Neuronal stem cell (in vitro differentiated cells): ENCODE results near the gene GPC5.

Experiments used
- DNase-seq: peaks from one replicate; pipeline ENCODE4 v3.0.0-alpha.2; 2013; ENCODE audit warnings: low spot score
- H2AFZ ChIP-seq: one replicate; pipeline ENCODE4 v1.6.1; 2013; ENCODE audit warnings: mild to moderate bottlenecking, low read length, inconsistent platforms
- H2AK5ac ChIP-seq: 2 replicates; pipeline ENCODE4 v1.6.1; 2013; ENCODE audit warnings: low read depth, mild to moderate bottlenecking, inconsistent platforms, low read length, moderate library complexity, mixed read lengths
- H2BK120ac ChIP-seq: 2 replicates; pipeline ENCODE4 v1.6.1; 2013; ENCODE audit warnings: low read depth, mild to moderate bottlenecking, inconsistent platforms, low read length, moderate library complexity, mixed read lengths
- H2BK12ac ChIP-seq: one replicate; pipeline ENCODE4 v1.6.1; 2013; ENCODE audit warnings: low read length, inconsistent platforms
- H2BK15ac ChIP-seq: 2 replicates; pipeline ENCODE4 v1.6.1; 2013; ENCODE audit warnings: mild to moderate bottlenecking, low read length, inconsistent platforms, mixed read lengths
- H2BK5ac ChIP-seq: one replicate; pipeline ENCODE4 v1.6.1; 2013; ENCODE audit warnings: inconsistent platforms, mild to moderate bottlenecking, low read length, moderate library complexity
- H3K14ac ChIP-seq: one replicate; pipeline ENCODE4 v1.6.1; 2013; ENCODE audit warnings: low read length, inconsistent platforms
- H3K18ac ChIP-seq: 2 replicates; pipeline ENCODE4 v1.6.1; 2013; ENCODE audit warnings: low read length, inconsistent platforms
- H3K23ac ChIP-seq: 2 replicates; pipeline ENCODE4 v1.6.1; 2013; ENCODE audit warnings: low read depth, mild to moderate bottlenecking, mixed read lengths, low read length, inconsistent platforms; ENCODE audit not compliant: poor library complexity
- H3K27ac ChIP-seq: replicated peaks from 3 replicates; pipeline ENCODE4 v1.5.1; 2013; ENCODE audit warnings: low read length, inconsistent platforms
- H3K27me3 ChIP-seq, 3 experiments: 2 replicates each; pipeline ENCODE4 v1.6.1; 2013; ENCODE audit warnings: low read length in 3 of 3, mild to moderate bottlenecking in 2 of 3, inconsistent platforms in 1 of 3, low read depth in 1 of 3, mixed read lengths in 1 of 3, moderate library complexity in 1 of 3; ENCODE audit not compliant: control insufficient read depth in 3 of 3, insufficient read depth in 3 of 3
- H3K36me3 ChIP-seq, 2 donors: replicated peaks in 1 of 2; 2 replicates each; pipeline ENCODE4 v1.6.1; 2013; ENCODE audit warnings: low read length in 2 of 2; ENCODE audit not compliant: control insufficient read depth in 2 of 2, insufficient read depth in 2 of 2
- H3K4ac ChIP-seq: 2 replicates; pipeline ENCODE4 v1.6.1; 2013; ENCODE audit warnings: inconsistent platforms, mild to moderate bottlenecking, low read length, moderate library complexity
- H3K4me1 ChIP-seq, 2 donors: 1 replicate in 1 of 2; 2 replicates in 1 of 2; pipeline ENCODE4 v1.6.1; 2013; ENCODE audit warnings: low read length in 2 of 2, low read depth in 1 of 2; ENCODE audit not compliant: control insufficient read depth in 2 of 2, insufficient read depth in 1 of 2
- H3K4me2 ChIP-seq: one replicate; pipeline ENCODE4 v1.6.1; 2013; ENCODE audit warnings: mild to moderate bottlenecking, low read length, inconsistent platforms; ENCODE audit not compliant: insufficient read depth, poor library complexity, severe bottlenecking
- H3K4me3 ChIP-seq, 2 donors: 2 replicates each; pipeline ENCODE4 v1.5.1; 2013; ENCODE audit warnings: low read length in 2 of 2, mild to moderate bottlenecking in 2 of 2, inconsistent platforms in 1 of 2, moderate library complexity in 1 of 2
- H3K79me1 ChIP-seq: one replicate; pipeline ENCODE4 v1.6.1; 2013; ENCODE audit warnings: low read depth, mild to moderate bottlenecking, inconsistent platforms, low read length, moderate library complexity
- H3K9ac ChIP-seq: one replicate; pipeline ENCODE4 v1.6.1; 2013; ENCODE audit warnings: mild to moderate bottlenecking, low read depth, low read length, inconsistent platforms; ENCODE audit not compliant: poor library complexity
- H3K9me3 ChIP-seq, 2 donors: replicated peaks in 1 of 2; 2 replicates each; pipeline versions ENCODE3 to v1.6.1; 2013; ENCODE audit warnings: low read length in 2 of 2, mild to moderate bottlenecking in 2 of 2, inconsistent platforms in 1 of 2, low read depth in 1 of 2, mixed read lengths in 1 of 2, moderate library complexity in 1 of 2; ENCODE audit not compliant: control insufficient read depth in 2 of 2, insufficient read depth in 1 of 2
- H4K8ac ChIP-seq: one replicate; pipeline ENCODE4 v1.6.1; 2013; ENCODE audit warnings: low read depth, mild to moderate bottlenecking, inconsistent platforms, low read length, moderate library complexity
- H4K91ac ChIP-seq: one replicate; pipeline ENCODE4 v1.6.1; 2013; ENCODE audit warnings: low read length, low read depth, mild to moderate bottlenecking, inconsistent platforms; ENCODE audit not compliant: poor library complexity
- WGBS, 2 donors: extraction: QIAGEN DNeasy Blood & Tissue Kit; methylation state at CpG; one replicate each; pipeline ENCODE4 v1.1.7; 2013; ENCODE audit warnings: missing lambda C conversion rate in 2 of 2, mixed read lengths in 1 of 2; ENCODE audit not compliant: insufficient read length in 2 of 2, insufficient replicate concordance in 1 of 2; ENCODE audit errors: extremely low coverage in 2 of 2; 5-methylcytosine and 5-hydroxymethylcytosine counted together

GPC5 gene

DNA sequence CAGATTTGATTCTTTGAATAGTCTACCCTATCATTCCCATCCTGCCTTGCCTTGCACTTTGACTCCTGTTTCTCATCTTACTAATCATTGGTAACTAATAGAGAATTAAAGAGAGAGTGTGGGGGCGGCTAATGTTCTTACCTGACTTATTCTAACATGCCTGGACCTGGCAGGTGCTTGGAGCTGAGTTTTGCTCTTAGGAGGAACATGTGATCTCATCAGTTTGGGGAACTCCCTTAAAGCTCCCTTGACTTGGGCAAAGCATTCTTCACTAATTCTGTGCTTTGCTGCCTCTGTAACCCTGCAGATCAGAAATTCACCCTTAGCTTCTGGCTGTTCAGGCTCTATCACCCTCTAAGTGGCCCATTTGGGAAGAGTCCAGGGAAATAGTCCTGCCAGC, 861.1 kb downstream of the GPC5 start:
- Histone ChIP-seq H2AK5ac (no peak overlapping the region), H3K4ac (no peak overlapping the region), H3K18ac (no peak overlapping the region), H3K79me1 (no peaks in the 10 kb centered on the region), H2BK120ac (no peak overlapping the region), H3K23ac (no peak overlapping the region), H3K4me2 (no peak overlapping the region), H3K14ac (no peak overlapping the region), H3K27ac (no peak overlapping the region), H2BK12ac (no peak overlapping the region), H2AFZ (peak overlapping the region; percentile 41), H2BK15ac (no peak overlapping the region), H3K9ac (no peak overlapping the region), H3K9me3 (no peaks in the 10 kb centered on the region), H3K4me3 (no peak overlapping the region), H3K36me3 (no peaks in the 10 kb centered on the region), H3K4me1 (no peaks in the 10 kb centered on the region), H2BK5ac (no peak overlapping the region), H4K8ac (no peak overlapping the region), H4K91ac (no peak overlapping the region), H3K27me3 (no peaks in the 10 kb centered on the region)
- no peak for DNase-seq
- no CpG with 5 or more reads among the region's 1 CpG for WGBS, 2 donors

DNA sequence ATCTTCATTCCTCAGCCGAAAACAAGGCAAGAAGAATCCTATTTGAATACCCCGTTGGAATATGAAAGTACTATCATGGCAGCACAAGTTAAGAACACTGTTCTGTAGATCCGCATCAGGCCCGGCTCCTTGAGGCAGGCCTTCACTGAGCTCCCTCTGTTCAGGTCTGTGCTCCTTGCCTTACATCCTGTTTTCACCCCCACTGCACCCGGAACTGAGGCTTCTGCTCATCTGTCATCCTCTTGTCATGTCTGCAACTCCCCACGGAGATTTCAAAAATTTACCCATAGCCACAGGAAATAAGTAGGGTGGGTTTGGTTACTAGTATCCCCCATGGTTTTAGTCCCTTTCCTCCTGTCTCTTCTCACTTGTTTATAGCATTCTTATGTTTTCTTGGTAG, 861.9 kb downstream of the GPC5 start:
- Histone ChIP-seq H3K18ac (no peak overlapping the region), H3K14ac (no peak overlapping the region), H2AK5ac (no peak overlapping the region), H2AFZ (peak overlapping the region; percentile 41), H2BK12ac (no peak overlapping the region), H3K27ac (no peak overlapping the region), H2BK15ac (no peak overlapping the region), H3K23ac (no peak overlapping the region), H2BK120ac (no peak overlapping the region), H2BK5ac (no peak overlapping the region), H4K8ac (no peak overlapping the region), H3K79me1 (no peaks in the 10 kb centered on the region), H4K91ac (no peak overlapping the region), H3K9ac (no peak overlapping the region), H3K27me3 (no peaks in the 10 kb centered on the region), H3K36me3 (no peaks in the 10 kb centered on the region), H3K4me2 (no peak overlapping the region), H3K4ac (no peak overlapping the region), H3K4me3 (no peak overlapping the region), H3K4me1 (no peaks in the 10 kb centered on the region), H3K9me3 (no peaks in the 10 kb centered on the region)
- no peak for DNase-seq
- WGBS, 2 donors, result no CpG with 5 or more reads among the region's 6 CpGs

DNA sequence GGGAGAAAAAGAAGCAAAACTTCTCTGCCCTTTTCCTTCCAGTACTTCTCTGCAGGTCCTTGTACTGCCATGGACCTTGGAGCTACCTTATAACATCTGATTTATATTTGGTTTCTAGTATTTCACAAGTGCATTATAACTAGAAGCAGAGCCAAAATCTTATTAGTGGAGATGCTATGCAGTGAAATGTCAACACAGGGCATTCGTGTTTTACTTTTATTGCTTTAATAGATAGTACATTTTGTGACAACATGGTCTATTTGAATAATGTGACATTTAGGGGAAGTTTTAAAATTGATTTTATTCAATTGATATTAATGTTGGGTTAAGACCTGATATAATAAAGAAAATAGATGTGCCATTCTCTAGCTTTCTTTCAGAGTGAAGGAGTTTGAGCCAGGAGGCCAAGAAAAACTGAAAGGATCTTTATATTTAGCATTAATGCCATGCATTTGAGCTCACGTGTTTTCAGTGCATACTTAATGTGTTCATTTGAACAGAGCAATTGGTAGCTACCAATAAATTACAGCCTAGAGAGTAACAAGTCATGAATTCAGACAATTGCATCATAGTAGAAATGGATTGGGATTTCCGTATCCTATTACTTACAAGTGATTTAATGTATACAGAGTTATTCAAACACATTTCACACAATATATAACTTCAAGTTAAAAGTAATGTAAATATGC, 863.8 kb downstream of the GPC5 start:
- no peak for DNase-seq
- H3K79me1 ChIP-seq, result no peaks in the 10 kb centered on the region
- no peak overlapping the region for H2BK12ac ChIP-seq
- H2AFZ ChIP-seq, result no peak overlapping the region
- H3K14ac ChIP-seq, result no peak overlapping the region
- H4K91ac ChIP-seq, result no peak overlapping the region
- H3K27me3 ChIP-seq, result no peaks in the 10 kb centered on the region
- no peak overlapping the region for H3K4me3 ChIP-seq
- no peak overlapping the region for H2BK5ac ChIP-seq
- no CpG with 5 or more reads among the region's 3 CpGs for WGBS, 2 donors
- no peak overlapping the region for H2BK15ac ChIP-seq
- no peak overlapping the region for H3K27ac ChIP-seq
- no peak overlapping the region for H2AK5ac ChIP-seq
- no peak overlapping the region for H3K4ac ChIP-seq
- no peak overlapping the region for H3K18ac ChIP-seq
- no peaks in the 10 kb centered on the region for H3K36me3 ChIP-seq
- H3K4me2 ChIP-seq, result no peak overlapping the region
- H3K4me1 ChIP-seq, result peaks cover 0 to 1% of the 10 kb centered on the region in 2 donors
- no peak overlapping the region for H3K23ac ChIP-seq
- no peak overlapping the region for H2BK120ac ChIP-seq
- H4K8ac ChIP-seq, result no peak overlapping the region
- no peak overlapping the region for H3K9ac ChIP-seq
- no peaks in the 10 kb centered on the region for H3K9me3 ChIP-seq

DNA sequence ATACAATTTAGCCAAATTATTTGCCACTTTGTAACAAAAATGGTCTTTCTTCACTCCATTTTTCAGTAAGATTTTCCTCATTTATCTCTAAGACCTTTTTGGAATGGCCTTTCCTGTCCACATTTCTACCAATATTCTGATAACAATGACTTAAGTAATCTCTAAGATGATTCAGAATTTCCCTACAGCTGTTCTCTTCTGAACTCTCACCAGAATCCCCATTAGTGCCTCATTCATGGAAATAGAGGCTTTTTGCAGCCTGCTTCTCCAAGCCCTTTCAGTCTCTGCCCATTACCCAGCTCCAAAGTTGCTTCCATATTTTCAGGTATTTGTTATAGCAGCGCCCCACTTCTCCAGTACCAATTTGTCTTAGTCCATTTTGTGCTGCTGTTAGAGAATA, 867.0 kb downstream of the GPC5 start:
- no peak overlapping the region for H2AFZ ChIP-seq
- no peak for DNase-seq
- H3K27me3 ChIP-seq, result no peaks in the 10 kb centered on the region
- no peak overlapping the region for H2BK5ac ChIP-seq
- no peak overlapping the region for H2BK12ac ChIP-seq
- H4K8ac ChIP-seq, result no peak overlapping the region
- H2BK120ac ChIP-seq, result no peak overlapping the region
- no peak overlapping the region for H3K4me2 ChIP-seq
- no peak overlapping the region for H3K27ac ChIP-seq
- no peak overlapping the region for H3K4me3 ChIP-seq
- H3K14ac ChIP-seq, result no peak overlapping the region
- no peaks in the 10 kb centered on the region for H3K79me1 ChIP-seq
- no peak overlapping the region for H2BK15ac ChIP-seq
- no CpG with 5 or more reads among the region's 1 CpG for WGBS, 2 donors
- H3K4ac ChIP-seq, result no peak overlapping the region
- no peak overlapping the region for H3K9ac ChIP-seq
- no peak overlapping the region for H3K23ac ChIP-seq
- H4K91ac ChIP-seq, result no peak overlapping the region
- no peak overlapping the region for H3K18ac ChIP-seq
- peaks cover 0 to 1% of the 10 kb centered on the region in 2 donors for H3K4me1 ChIP-seq
- no peaks in the 10 kb centered on the region for H3K36me3 ChIP-seq
- H3K9me3 ChIP-seq, result no peaks in the 10 kb centered on the region
- H2AK5ac ChIP-seq, result no peak overlapping the region
